Spleen (tissue), 11 donors: Measurements from ENCODE around the gene FAM117A. TPM values are rescaled to one million over a fixed set of nuclear protein-coding genes. Genes with fewer than 3 reads are reported as not detected.

Experiments
- DNase-seq: peaks from one replicate; pipeline ENCODE4 v3.0.0-alpha.2; 2020
- H3K27ac ChIP-seq, 8 donors: fragments of 200-600 bp; sonication (generic) in 7 of 8; 1 replicate in 4 of 8; 2 replicates in 4 of 8; pipeline versions ENCODE4 v1.5.0 to v1.8.0; 2016 to 2021; ENCODE audit warnings: inconsistent platforms in 4 of 8, mild to moderate bottlenecking in 4 of 8, moderate library complexity in 1 of 8
- H3K27me3 ChIP-seq, 7 donors: fragments of 200-600 bp; sonication (generic) in 6 of 7; replicated peaks in 1 of 7; 1 replicate in 4 of 7; 2 replicates in 3 of 7; pipeline versions ENCODE4 v1.5.0 to v1.8.0; 2016 to 2021; ENCODE audit warnings: inconsistent platforms in 3 of 7, mild to moderate bottlenecking in 1 of 7
- H3K36me3 ChIP-seq, 6 donors: fragments of 200-600 bp; sonication (generic) in 5 of 6; 1 replicate in 4 of 6; 2 replicates in 2 of 6; pipeline versions ENCODE4 v1.5.0 to v1.8.0; 2016 to 2021; ENCODE audit warnings: inconsistent platforms in 2 of 6
- H3K4me1 ChIP-seq, 6 donors: fragments of 200-600 bp; sonication (generic) in 5 of 6; 1 replicate in 3 of 6; 2 replicates in 3 of 6; pipeline versions ENCODE4 v1.5.0 to v1.8.0; 2016 to 2021; ENCODE audit warnings: inconsistent platforms in 3 of 6
- H3K4me3 ChIP-seq, 8 donors: fragments of 200-600 bp; sonication (generic) in 7 of 8; 1 replicate in 4 of 8; 2 replicates in 4 of 8; pipeline versions ENCODE4 v1.5.0 to v1.8.0; 2016 to 2021; ENCODE audit warnings: inconsistent platforms in 4 of 8, mild to moderate bottlenecking in 4 of 8, moderate library complexity in 2 of 8
- H3K9me3 ChIP-seq, 8 donors: fragments of 200-600 bp; sonication (generic) in 7 of 8; 1 replicate in 4 of 8; 2 replicates in 4 of 8; pipeline versions ENCODE4 v1.5.0 to v1.8.0; 2016 to 2021; ENCODE audit warnings: inconsistent platforms in 4 of 8
- CTCF ChIP-seq, 11 experiments: fragments of 200-600 bp in 7 of 11; fragments of 450-650 bp in 4 of 11; sonication (generic) in 4 of 11; IDR thresholded peaks in 8 of 11; conservative IDR thresholded peaks in 3 of 11; 1 replicate in 7 of 11; 2 replicates in 4 of 11; pipeline versions ENCODE4 v1.4.0 to v1.8.0; 2016 to 2021; ENCODE audit warnings: antibody characterized with exemption in 11 of 11, inconsistent platforms in 4 of 11, mild to moderate bottlenecking in 1 of 11
- POLR2A ChIP-seq, 3 donors: fragments of 450-650 bp; IDR thresholded peaks; one replicate each; pipeline ENCODE4 v1.5.1; 2017; ENCODE audit warnings: antibody characterized with exemption in 3 of 3, mild to moderate bottlenecking in 1 of 3
- POLR2AphosphoS5 ChIP-seq, 3 donors: sonication (generic); formaldehyde crosslinking; IDR thresholded peaks; one replicate each; pipeline ENCODE4 v1.5.1; 2017; ENCODE audit warnings: antibody characterized with exemption in 3 of 3
- WGBS, 5 donors: extraction: QIAGEN DNeasy Blood & Tissue Kit in 3 of 5; methylation state at CpG; one replicate each; pipeline versions ENCODE4 v1.1.5 to v1.1.7; 2013 to 2018; 5-methylcytosine and 5-hydroxymethylcytosine counted together
- intact Hi-C: fragments of 100-400 bp; cut with DNase I; formaldehyde crosslinking; loops from one replicate; pipeline ENCODE4 v1.15.0; 2023; ENCODE audit warnings: low total_unique reads
- polyA plus RNA-seq, 3 donors: library from polyadenylated mRNA; stranded (reverse); fragments of 200-250 nt; gene quantifications; one replicate each; pipeline ENCODE4 v1.2.1, GENCODE V29; 2013
- total RNA-seq, 7 donors: library from RNA; depleted of rRNA in 3 of 7; stranded (reverse); fragments of >200 nt in 3 of 7; fragmentation: NEBNext Ultra II Directional in 4 of 7; extraction: Animal tissue kit (Norgen Biotek cat#: 25700) in 4 of 7; gene quantifications; one replicate each; pipeline versions ENCODE4 v1.1.0 to v1.2.1, GENCODE V29; 2016 to 2021
- donor health status: healthy with polysubstance abuse.
- donor health status: DM: no; HTN: no; CAD: no; lungs with moderate emphysema.
- donor health status: DM: no; HTN: no; CAD: no.
- donor health status: Bipolar disorder and iron deficiency.
- donor health status: healthy.
- donor health status: DM: no; HTN: no; CAD: no.
- donor health status: DM: yes; HTN: yes; CAD: no.

Gene FAM117A
- total and polyA plus RNA-seq, 10 donors = 15.6 to 87.4 (median 47.4) TPM

GRCh38 chr17:49715216-49715615 lies 48.7 kb downstream of the FAM117A start:
- Histone ChIP-seq H3K4me3 (no peak overlapping the region), H3K9me3 (no peaks in the 10 kb centered on the region), H3K36me3 (peaks cover 6 to 100% (median 96%) of the 10 kb centered on the region in 6 donors), H3K27me3 (no peaks in the 10 kb centered on the region), H3K4me1 (peaks cover 0 to 73% (median 30%) of the 10 kb centered on the region in 6 donors), H3K27ac (peak overlapping the region in 7 of 8 donors; percentile 29 to 72 (median 62))
- WGBS, 5 donors = 63 to 76% (median 72%) methylated on average over 4 of the region's 4 CpGs
- no peak for DNase-seq
- no peak for TF ChIP-seq POLR2A (IDR thresholded peaks at IDR 0.05)
- TF ChIP-seq POLR2AphosphoS5 (IDR thresholded peaks at IDR 0.05) = no peak
- no peak for TF ChIP-seq CTCF (IDR thresholded peaks at IDR 0.05 in 8 of 11, conservative IDR thresholded peaks at IDR 0.05 in 3 of 11)
- intact Hi-C loops = no loop called here

GRCh38 chr17:49708515-49709183 lies 55.3 kb downstream of the FAM117A start:
- peaks cover 14 to 84% (median 41%) of the 10 kb centered on the region in 6 donors for H3K4me1 ChIP-seq
- TF ChIP-seq CTCF (IDR thresholded peaks at IDR 0.05 in 8 of 11, conservative IDR thresholded peaks at IDR 0.05 in 3 of 11) = peak in 2 of 11 experiments; percentile 7 to 30
- peak in 2 of 3 donors; percentile 54 to 68 for TF ChIP-seq POLR2AphosphoS5 (IDR thresholded peaks at IDR 0.05)
- peak in 1 of 3 donors; percentile 9 for TF ChIP-seq POLR2A (IDR thresholded peaks at IDR 0.05)
- H3K27ac ChIP-seq = peak overlapping the region; percentile 90 to 98 (median 94)
- H3K27me3 ChIP-seq = no peaks in the 10 kb centered on the region
- no peaks in the 10 kb centered on the region for H3K9me3 ChIP-seq
- intact Hi-C loops = loop anchor here (5.0 to 10.0 kb wide), 2 partner anchors 74 to 146 kb away; no protein-coding TSS in a partner anchor
- peak overlapping the region in 7 of 8 donors; percentile 20 to 100 (median 95) for H3K4me3 ChIP-seq
- 44 to 53% (median 46%) methylated on average over 15 of the region's 15 CpGs for WGBS, 5 donors
- DNase-seq = peak; percentile 83
- H3K36me3 ChIP-seq = peaks cover 7 to 74% (median 58%) of the 10 kb centered on the region in 6 donors

DNA sequence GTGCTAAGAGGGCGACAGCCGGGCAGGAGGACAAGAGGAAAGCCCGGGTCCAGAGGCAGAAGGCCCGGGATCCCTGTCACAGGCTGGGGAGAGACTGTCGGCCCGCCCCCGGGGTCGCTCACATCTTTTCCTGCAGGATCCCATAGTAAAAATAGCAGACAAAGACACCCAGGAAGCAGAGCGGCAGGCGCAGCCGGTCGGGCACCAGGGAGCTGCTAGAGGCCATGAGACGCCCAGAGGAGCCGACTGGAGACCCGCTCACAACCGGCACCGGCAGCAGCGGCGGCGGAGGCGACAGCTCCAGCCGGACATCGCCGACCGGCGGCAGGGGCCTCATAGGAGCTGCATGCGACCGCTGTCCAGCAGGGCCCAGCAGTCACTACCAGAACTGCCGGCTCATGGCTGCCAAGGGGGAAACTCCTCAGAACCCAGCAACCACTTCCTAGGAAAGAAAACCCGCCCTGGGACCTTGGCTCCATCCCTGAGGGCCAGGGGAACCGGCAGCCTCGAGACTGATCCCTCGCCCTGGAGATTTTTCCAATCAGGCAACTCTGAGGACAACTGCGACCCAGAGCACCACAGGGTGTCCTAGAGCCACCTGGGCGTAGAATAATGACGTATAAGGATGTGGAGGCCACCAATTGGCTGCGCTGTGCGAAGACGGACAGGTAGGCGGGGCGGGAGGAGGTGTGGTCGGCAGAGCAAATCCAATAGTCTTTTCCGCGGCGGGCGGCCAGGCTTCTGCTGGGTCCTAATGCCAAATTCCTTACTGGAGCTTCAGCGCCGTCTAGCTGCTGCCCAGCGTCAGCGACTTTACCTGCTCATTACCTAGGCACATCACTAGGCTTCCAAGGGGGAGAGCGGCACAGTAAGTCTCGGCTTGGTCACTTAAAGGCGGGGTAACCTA lies 56.1 kb downstream of the FAM117A start, which contains the start of gene SLC35B1:
TSS of gene SLC35B1 (minus strand) at position 357 of the 907 bp plus-strand sequence. CDS start at position 226, 131 bp downstream.
- intact Hi-C loops = loop anchor here (5.0 to 10.0 kb wide), 2 partner anchors 74 to 147 kb away; no protein-coding TSS in a partner anchor
- peak within 1 kb of the TSS; percentile 82 to 100 (median 95) for H3K4me3 ChIP-seq
- H3K27me3 ChIP-seq = no peaks in the 10 kb centered on the region
- peak within 1 kb of the TSS; percentile 90 to 98 (median 94) for H3K27ac ChIP-seq
- peak; percentile 89 to 94 (median 91) for TF ChIP-seq POLR2AphosphoS5 (IDR thresholded peaks at IDR 0.05)
- TF ChIP-seq POLR2A (IDR thresholded peaks at IDR 0.05) = peak in 2 of 3 donors; percentile 5 to 91
- TF ChIP-seq CTCF (IDR thresholded peaks at IDR 0.05 in 8 of 11, conservative IDR thresholded peaks at IDR 0.05 in 3 of 11) = peak; percentile 45 to 90 (median 75)
- peaks cover 14 to 83% (median 40%) of the 10 kb centered on the region in 6 donors for H3K4me1 ChIP-seq
- peaks cover 7 to 74% (median 58%) of the 10 kb centered on the region in 6 donors for H3K36me3 ChIP-seq
- DNase-seq = peak; percentile 99
- WGBS, 5 donors = 1 to 2% (median 2%) methylated on average over 43 to 53 of the region's 53 CpGs
- H3K9me3 ChIP-seq = no peaks in the 10 kb centered on the region
